Heart left ventricle (tissue), 16 donors: ENCODE results near the gene C11orf21. TPM values are rescaled to one million over a fixed set of nuclear protein-coding genes. Genes with fewer than 3 reads are reported as not detected.

Source experiments
- ATAC-seq, 4 donors: fragments of 200-7000 bp; cut with Tn5 transposase; one replicate each; pipeline ENCODE4 v1.9.1; 2020 to 2022; ENCODE audit warnings: moderate library complexity in 4 of 4, mild to moderate bottlenecking in 3 of 4, moderate number of reproducible peaks in 1 of 4
- DNase-seq, 5 donors: peaks; one replicate each; pipeline ENCODE4 v3.0.0-alpha.2; 2020
- H3K27ac ChIP-seq, 12 donors: fragments of 200-600 bp; sonication (generic) in 4 of 12; one replicate each; pipeline versions ENCODE4 v1.5.0 to v1.8.0; 2016 to 2022; ENCODE audit warnings: mild to moderate bottlenecking in 2 of 12
- H3K27me3 ChIP-seq, 9 donors: fragments of 200-600 bp; sonication (generic) in 2 of 9; one replicate each; pipeline versions ENCODE4 v1.5.1 to v1.8.0; 2016 to 2022; ENCODE audit warnings: mild to moderate bottlenecking in 3 of 9
- H3K36me3 ChIP-seq, 9 donors: fragments of 200-600 bp; sonication (generic) in 2 of 9; one replicate each; pipeline versions ENCODE4 v1.5.0 to v1.8.0; 2018 to 2022; ENCODE audit warnings: mild to moderate bottlenecking in 2 of 9
- H3K4me1 ChIP-seq, 12 donors: fragments of 200-600 bp; sonication (generic) in 4 of 12; one replicate each; pipeline versions ENCODE4 v1.5.0 to v1.8.0; 2016 to 2022; ENCODE audit warnings: mild to moderate bottlenecking in 3 of 12
- H3K4me3 ChIP-seq, 12 donors: fragments of 200-600 bp; sonication (generic) in 4 of 12; one replicate each; pipeline versions ENCODE4 v1.5.0 to v1.8.0; 2017 to 2022; ENCODE audit warnings: mild to moderate bottlenecking in 9 of 12, moderate library complexity in 4 of 12
- H3K9me3 ChIP-seq, 12 donors: fragments of 200-600 bp; sonication (generic) in 4 of 12; one replicate each; pipeline versions ENCODE4 v1.5.0 to v1.8.0; 2016 to 2022; ENCODE audit warnings: mild to moderate bottlenecking in 1 of 12
- POLR2A ChIP-seq, 2 donors: fragments of 450-650 bp; IDR thresholded peaks; one replicate each; pipeline ENCODE4 v1.6.1; 2017; ENCODE audit warnings: antibody characterized with exemption in 2 of 2, mild to moderate bottlenecking in 2 of 2, moderate library complexity in 2 of 2
- WGBS, 4 donors: extraction: QIAGEN DNeasy Blood & Tissue Kit in 2 of 4; methylation state at CpG; one replicate each; pipeline versions ENCODE4 v1.1.5 to v1.1.7; 2013 to 2018; 5-methylcytosine and 5-hydroxymethylcytosine counted together
- intact Hi-C, 10 donors: fragments of 100-400 bp; cut with DNase I; formaldehyde crosslinking; loops; one replicate each; pipeline versions ENCODE4 v1.11.1 to v1.14.2; 2022
- polyA plus RNA-seq, 2 donors: library from polyadenylated mRNA; stranded (reverse); fragments of 200-250 nt; gene quantifications; one replicate each; pipeline ENCODE4 v1.2.3, GENCODE V29; 2013
- total RNA-seq, 9 donors: library from RNA; depleted of rRNA in 2 of 9; stranded (reverse); fragments of >200 nt in 2 of 9; fragmentation: NEBNext Ultra II Directional in 3 of 9; extraction: Animal tissue kit (Norgen Biotek cat#: 25700) in 3 of 9; gene quantifications; one replicate each; pipeline versions ENCODE4 v1.1.0 to v1.2.4, GENCODE V29; 2016 to 2023
- TF ChIP-seq, protein P1 (sequence below), 12 donors: fragments of 200-600 bp; sonication (generic) in 4 of 12; IDR thresholded peaks; one replicate each; pipeline versions ENCODE4 v1.5.0 to v1.8.0; 2018 to 2022; ENCODE audit warnings: antibody characterized with exemption in 12 of 12, mild to moderate bottlenecking in 5 of 12
- donor health status: ischemic (EF 13 %, LVEDD 7.1; RV severe dilation, severe dysfunction).
- donor health status: healthy with polysubstance abuse.
- donor health status: DM: no; HTN: yes; CAD: no.
- donor health status: DM: no; HTN: no; CAD: no.
- donor health status: ischemic (EF 25% LVEDD 6.9; RV normal size, moderate dysfunction).
- donor health status: ischemic (EF 25% LVEDD 5.7; RV mildly dilated, moderate dysfunction).
- donor health status: healthy.
- donor health status: DM: yes; HTN: yes; CAD: no.
- donor health status: ischemic (EF 35%, LVEDD 5.7; RV mildly dilated, moderate dysfunction).
- donor health status: nonischemic (EF 11% LVEDD 7.7; RV severe dilation, severe dysfunction).
- donor health status: DM: yes; HTN: yes; CAD: no.
- donor health status: PGD.
- donor health status: ischemic (EF 29% LVEDD 5.4; RV normal size, mild dysfunction).
- donor health status: nonischemic (EF 23%, LVEDD 6.1; RV moderate dilation, normal function).

Gene C11orf21
- total and polyA plus RNA-seq, 11 donors, result 4.8 to 41.2 (median 29.9) TPM

DNA sequence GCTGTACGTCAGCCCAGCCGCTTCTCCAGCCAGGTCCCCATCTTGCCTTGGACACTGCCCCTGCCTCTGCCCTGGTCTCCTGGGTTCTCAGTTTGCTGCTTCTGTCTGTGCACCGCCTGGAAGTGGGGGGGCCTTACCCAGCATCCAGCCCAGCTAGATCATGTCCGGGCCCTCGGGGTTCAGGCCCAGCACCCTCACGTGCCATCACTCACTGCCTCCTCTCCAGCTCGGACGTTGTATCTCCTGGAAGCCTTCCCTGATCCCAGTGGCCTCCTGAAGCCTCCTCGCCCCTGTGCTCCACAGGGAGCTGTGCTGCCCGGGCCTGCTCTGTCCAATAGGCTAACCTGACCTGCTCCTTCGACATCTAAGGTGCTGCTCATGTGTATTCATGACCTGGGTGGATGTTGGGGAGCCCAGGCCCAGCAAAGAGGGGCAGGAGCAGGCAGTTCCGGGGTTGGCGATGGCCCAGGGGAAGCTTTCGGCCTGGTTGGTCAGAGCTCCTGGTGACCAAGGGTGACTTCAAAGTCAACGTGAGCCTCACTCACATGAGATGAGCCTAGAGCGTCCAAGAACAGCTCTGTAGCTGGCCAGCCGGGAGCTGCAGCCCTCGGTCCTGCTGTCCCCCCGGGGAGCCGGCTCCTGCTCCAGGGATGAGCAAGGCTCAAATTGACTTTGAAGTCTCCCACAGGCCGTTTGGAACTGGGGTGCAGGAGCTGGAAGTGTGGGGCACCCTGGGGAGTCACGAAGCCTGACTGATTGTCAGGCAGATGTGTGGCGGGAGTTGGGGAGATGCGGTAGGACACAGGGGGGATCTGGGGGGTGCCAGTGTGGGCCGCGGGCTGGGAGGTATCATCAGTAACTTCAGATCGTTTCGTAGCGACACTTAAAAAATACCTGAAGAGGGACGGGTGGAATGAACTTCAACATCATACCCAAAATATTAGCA, 26.1 kb downstream of the C11orf21 start:
- Histone ChIP-seq H3K36me3 (no peaks in the 10 kb centered on the region), H3K9me3 (peaks cover 0 to 19% (median 5%) of the 10 kb centered on the region in 12 donors), H3K27ac (no peak overlapping the region), H3K4me3 (no peak overlapping the region), H3K4me1 (peaks cover 0 to 9% (median 4%) of the 10 kb centered on the region in 12 donors), H3K27me3 (peaks cover 12 to 25% (median 16%) of the 10 kb centered on the region in 9 donors)
- 86 to 90% (median 87%) methylated on average over 26 to 30 of the region's 30 CpGs for WGBS, 4 donors
- ATAC-seq (no peak), DNase-seq (peak in 1 of 5 donors; percentile 58)
- TF ChIP-seq, protein P1, sequence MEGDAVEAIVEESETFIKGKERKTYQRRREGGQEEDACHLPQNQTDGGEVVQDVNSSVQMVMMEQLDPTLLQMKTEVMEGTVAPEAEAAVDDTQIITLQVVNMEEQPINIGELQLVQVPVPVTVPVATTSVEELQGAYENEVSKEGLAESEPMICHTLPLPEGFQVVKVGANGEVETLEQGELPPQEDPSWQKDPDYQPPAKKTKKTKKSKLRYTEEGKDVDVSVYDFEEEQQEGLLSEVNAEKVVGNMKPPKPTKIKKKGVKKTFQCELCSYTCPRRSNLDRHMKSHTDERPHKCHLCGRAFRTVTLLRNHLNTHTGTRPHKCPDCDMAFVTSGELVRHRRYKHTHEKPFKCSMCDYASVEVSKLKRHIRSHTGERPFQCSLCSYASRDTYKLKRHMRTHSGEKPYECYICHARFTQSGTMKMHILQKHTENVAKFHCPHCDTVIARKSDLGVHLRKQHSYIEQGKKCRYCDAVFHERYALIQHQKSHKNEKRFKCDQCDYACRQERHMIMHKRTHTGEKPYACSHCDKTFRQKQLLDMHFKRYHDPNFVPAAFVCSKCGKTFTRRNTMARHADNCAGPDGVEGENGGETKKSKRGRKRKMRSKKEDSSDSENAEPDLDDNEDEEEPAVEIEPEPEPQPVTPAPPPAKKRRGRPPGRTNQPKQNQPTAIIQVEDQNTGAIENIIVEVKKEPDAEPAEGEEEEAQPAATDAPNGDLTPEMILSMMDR (IDR thresholded peaks at IDR 0.05), result no peak
- TF ChIP-seq POLR2A (IDR thresholded peaks at IDR 0.05), result no peak
- intact Hi-C loops, result no loop called here

- H3K9me3 ChIP-seq, result peaks cover 0 to under 1% (median 0%) of the 10 kb centered on the region in 12 donors
- peaks cover 0 to 25% (median 12%) of the 10 kb centered on the region in 12 donors for H3K4me1 ChIP-seq
- DNase-seq, result no peak
- H3K4me3 ChIP-seq, result no peak overlapping the region
- peaks cover 28 to 43% (median 34%) of the 10 kb centered on the region in 9 donors for H3K27me3 ChIP-seq
- H3K36me3 ChIP-seq, result no peaks in the 10 kb centered on the region
- intact Hi-C loops, result no loop called here
- H3K27ac ChIP-seq, result no peak overlapping the region
- no peak for ATAC-seq
- no peak for TF ChIP-seq POLR2A (IDR thresholded peaks at IDR 0.05)
- TF ChIP-seq, protein P1 (IDR thresholded peaks at IDR 0.05), result no peak
- WGBS, 4 donors, result 69 to 79% (median 73%) methylated on average over 12 of the region's 12 CpGs
Measured at GRCh38 chr11:2273771-2274170, 27.9 kb downstream of the C11orf21 start.

- H3K4me3 ChIP-seq, result no peak overlapping the region
- peaks cover 0 to 27% (median 12%) of the 10 kb centered on the region in 12 donors for H3K4me1 ChIP-seq
- H3K9me3 ChIP-seq, result no peaks in the 10 kb centered on the region
- no peak for DNase-seq
- no peak for TF ChIP-seq POLR2A (IDR thresholded peaks at IDR 0.05)
- TF ChIP-seq, protein P1 (IDR thresholded peaks at IDR 0.05), result no peak
- no peak for ATAC-seq
- 84 to 89% (median 85%) methylated on average over 15 of the region's 15 CpGs for WGBS, 4 donors
- H3K27me3 ChIP-seq, result peaks cover 32 to 47% (median 39%) of the 10 kb centered on the region in 9 donors
- H3K36me3 ChIP-seq, result no peaks in the 10 kb centered on the region
- no peak overlapping the region for H3K27ac ChIP-seq
- intact Hi-C loops, result no loop called here
Measured at GRCh38 chr11:2273311-2273710, 28.4 kb downstream of the C11orf21 start.

DNA sequence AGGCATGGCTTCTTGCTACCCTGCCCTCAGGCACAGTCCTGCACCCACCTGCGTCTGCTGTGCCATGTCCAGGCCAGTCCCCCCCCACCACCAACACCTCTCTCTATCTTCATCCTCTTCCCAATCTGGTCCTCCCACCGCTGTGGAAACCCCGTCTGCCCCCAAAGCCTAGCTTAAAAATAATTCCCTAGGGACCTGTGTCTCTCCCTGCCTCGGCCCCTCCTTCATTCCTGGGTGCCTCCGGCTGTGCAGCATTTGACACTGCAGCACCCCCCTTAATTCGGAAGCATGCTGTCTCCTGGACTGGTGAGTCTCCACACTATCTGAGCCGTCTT, 28.8 kb downstream of the C11orf21 start:
- TF ChIP-seq, protein P1 (IDR thresholded peaks at IDR 0.05), result no peak
- no peak for TF ChIP-seq POLR2A (IDR thresholded peaks at IDR 0.05)
- intact Hi-C loops, result no loop called here
- Histone ChIP-seq H3K27me3 (peaks cover 34 to 51% (median 43%) of the 10 kb centered on the region in 9 donors), H3K4me1 (peaks cover 0 to 28% (median 12%) of the 10 kb centered on the region in 12 donors), H3K9me3 (no peaks in the 10 kb centered on the region), H3K27ac (no peak overlapping the region), H3K36me3 (no peaks in the 10 kb centered on the region), H3K4me3 (no peak overlapping the region)
- no peak for ATAC-seq
- no peak for DNase-seq
- WGBS, 4 donors, result 77 to 90% (median 81%) methylated on average over 7 of the region's 7 CpGs
